GM23248 (cell line): ENCODE results near the gene C22orf23. TPM values are rescaled to one million over a fixed set of nuclear protein-coding genes. Genes with fewer than 3 reads are reported as not detected.

Experiments
- DNase-seq: peaks from one replicate; pipeline ENCODE4 v3.0.0-alpha.2; 2015
- H2AFZ ChIP-seq: fragments of 200-600 bp; sonication (generic); 2 replicates; pipeline ENCODE4 v1.6.1; 2016; ENCODE audit warnings: antibody characterized with exemption
- H3F3A ChIP-seq: fragments of 200-600 bp; sonication (generic); 2 replicates; pipeline ENCODE4 v1.6.1; 2016; ENCODE audit warnings: mild to moderate bottlenecking, antibody characterized with exemption, mixed run types; ENCODE audit not compliant: insufficient read depth
- H3K27ac ChIP-seq: fragments of 200-600 bp; sonication (generic); 2 replicates; pipeline ENCODE4 v1.5.1; 2016; ENCODE audit warnings: mild to moderate bottlenecking
- H3K27me3 ChIP-seq: fragments of 200-600 bp; sonication (generic); replicated peaks from 2 replicates; pipeline ENCODE4 v1.6.1; 2016; ENCODE audit warnings: mild to moderate bottlenecking; ENCODE audit not compliant: insufficient read depth
- H3K36me3 ChIP-seq: fragments of 200-600 bp; sonication (generic); 2 replicates; pipeline ENCODE4 v1.6.1; 2016; ENCODE audit warnings: low read depth, mild to moderate bottlenecking
- H3K4me1 ChIP-seq: fragments of 200-600 bp; sonication (generic); 2 replicates; pipeline ENCODE4 v1.6.1; 2016; ENCODE audit warnings: mild to moderate bottlenecking; ENCODE audit not compliant: insufficient read depth
- H3K4me2 ChIP-seq: fragments of 200-600 bp; sonication (generic); one replicate; pipeline ENCODE4 v1.6.1; 2016; ENCODE audit warnings: mild to moderate bottlenecking; ENCODE audit not compliant: unreplicated experiment
- H3K4me3 ChIP-seq: fragments of 200-600 bp; sonication (generic); 2 replicates; pipeline ENCODE4 v1.5.1; 2016; ENCODE audit warnings: mild to moderate bottlenecking
- H3K79me2 ChIP-seq: fragments of 200-600 bp; sonication (generic); 2 replicates; pipeline ENCODE4 v1.6.1; 2016; ENCODE audit warnings: mild to moderate bottlenecking; ENCODE audit not compliant: insufficient read depth
- H3K9ac ChIP-seq: fragments of 200-600 bp; sonication (generic); 2 replicates; pipeline ENCODE4 v1.6.1; 2016; ENCODE audit warnings: mild to moderate bottlenecking
- H3K9me2 ChIP-seq: fragments of 200-600 bp; sonication (generic); 2 replicates; pipeline ENCODE4 v1.6.1; 2016; ENCODE audit warnings: mixed run types, mild to moderate bottlenecking, moderate library complexity; ENCODE audit not compliant: insufficient read depth
- H3K9me3 ChIP-seq: fragments of 200-600 bp; sonication (generic); one replicate; pipeline ENCODE4 v1.6.1; 2017; ENCODE audit warnings: low read depth
- H4K20me1 ChIP-seq: fragments of 200-600 bp; sonication (generic); 2 replicates; pipeline ENCODE4 v1.6.0; 2016; ENCODE audit not compliant: insufficient read depth
- EZH2 ChIP-seq: fragments of 200-600 bp; sonication (generic); IDR thresholded peaks from 2 replicates; pipeline ENCODE4 v1.6.1; 2018; ENCODE audit warnings: antibody characterized with exemption, mild to moderate bottlenecking; ENCODE audit not compliant: insufficient read depth, poor library complexity, severe bottlenecking
- EZH2phosphoT487 ChIP-seq: fragments of 200-600 bp; sonication (generic); IDR thresholded peaks from 2 replicates; pipeline ENCODE4 v1.6.1; 2018; ENCODE audit warnings: antibody characterized with exemption, moderate library complexity, mild to moderate bottlenecking, low read depth; ENCODE audit not compliant: insufficient read depth
- WGBS, 2 experiments: methylation state at CpG; one replicate each; pipeline ENCODE4 v1.1.6; 2015 to 2017; ENCODE audit warnings: low lambda C conversion rate in 2 of 2, low coverage in 1 of 2; ENCODE audit errors: missing lambda C conversion rate in 2 of 2; 5-methylcytosine and 5-hydroxymethylcytosine counted together
- in situ Hi-C: fragments of 300-500 bp; cut with MboI; formaldehyde crosslinking; loops from 2 replicates; pipeline ENCODE4 v1.15.0; 2020
- polyA plus RNA-seq: library from polyadenylated mRNA; unstranded; fragments of >200 nt; fragmentation: Nextera tagmentation; extraction: Ambion mirVana; gene quantifications from 2 replicates; pipeline ENCODE4 v1.2.1, GENCODE V29; 2016
- total RNA-seq: library from RNA; depleted of rRNA; stranded (reverse); fragments of >200 nt; shearing (Covaris generic); gene quantifications from 2 replicates; pipeline ENCODE4 v1.2.3, GENCODE V29; 2014

The C22orf23 gene
- total and polyA plus RNA-seq, 2 experiments from 2014 or later: 0.22 to 1.1 TPM

DNA sequence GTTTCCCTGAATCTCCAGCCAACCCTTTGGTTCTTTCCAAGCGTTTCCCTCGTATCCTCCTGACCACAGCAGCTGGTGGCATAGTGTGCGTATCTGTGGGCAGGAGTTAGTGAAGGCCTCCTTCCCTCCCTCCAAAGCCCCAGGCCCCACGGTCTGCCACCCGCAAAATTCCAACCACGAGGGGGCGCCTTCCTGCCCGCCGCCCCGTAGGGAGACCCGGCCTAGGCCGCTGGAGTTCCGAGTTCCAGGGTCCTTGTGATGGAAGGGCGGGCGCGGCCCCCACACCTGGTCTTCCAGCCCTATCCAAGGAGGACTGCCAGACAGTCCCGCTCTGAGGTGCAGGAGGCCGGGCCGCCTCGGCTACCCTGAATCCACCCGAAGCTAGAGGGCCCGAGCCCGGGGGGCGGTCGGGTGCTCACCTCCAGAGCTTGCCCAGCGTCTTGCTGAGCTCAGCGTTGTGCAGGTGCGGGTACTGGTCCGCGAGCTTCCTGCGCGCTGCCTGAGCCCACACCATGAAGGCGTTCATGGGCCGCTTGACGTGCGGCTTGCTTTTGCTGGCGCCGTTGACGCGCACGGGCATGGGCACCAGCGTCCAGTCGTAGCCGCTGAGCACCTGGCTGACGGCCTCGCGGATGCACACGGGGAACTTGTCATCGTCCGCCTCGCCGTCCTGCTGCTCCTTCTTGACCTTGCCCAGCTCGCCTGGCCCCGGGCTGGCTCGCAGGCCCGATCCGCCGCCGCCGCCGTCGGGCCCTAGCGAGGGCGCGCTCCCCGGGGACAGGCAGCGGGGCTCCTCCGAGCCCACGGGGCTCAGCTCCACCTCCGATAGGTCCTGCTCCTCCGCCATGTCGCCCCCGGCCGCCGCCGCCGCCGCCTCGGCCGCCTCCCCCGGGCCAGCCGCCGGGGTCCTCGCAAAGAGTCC is 29.8 kb upstream of the C22orf23 start:
- 80 to 81% methylated on average over 32 to 78 of the region's 84 CpGs for WGBS, 2 experiments
- no peak for TF ChIP-seq EZH2phosphoT487
- no peak for TF ChIP-seq EZH2
- no peaks in the 10 kb centered on the region for H3K9me2 ChIP-seq
- H3K27ac ChIP-seq: no peak overlapping the region
- H3K9me3 ChIP-seq: no peaks in the 10 kb centered on the region
- in situ Hi-C loops: no loop called here
- H3K9ac ChIP-seq: no peak overlapping the region
- no peaks in the 10 kb centered on the region for H4K20me1 ChIP-seq
- H3K4me1 ChIP-seq: no peaks in the 10 kb centered on the region
- no peak overlapping the region for H3K4me2 ChIP-seq
- H3K27me3 ChIP-seq: no peaks in the 10 kb centered on the region
- H3K36me3 ChIP-seq: no peaks in the 10 kb centered on the region
- no peaks in the 10 kb centered on the region for H3F3A ChIP-seq
- H3K4me3 ChIP-seq: no peak overlapping the region
- H3K79me2 ChIP-seq: no peaks in the 10 kb centered on the region
- H2AFZ ChIP-seq: no peak overlapping the region
- DNase-seq: no peak

DNA sequence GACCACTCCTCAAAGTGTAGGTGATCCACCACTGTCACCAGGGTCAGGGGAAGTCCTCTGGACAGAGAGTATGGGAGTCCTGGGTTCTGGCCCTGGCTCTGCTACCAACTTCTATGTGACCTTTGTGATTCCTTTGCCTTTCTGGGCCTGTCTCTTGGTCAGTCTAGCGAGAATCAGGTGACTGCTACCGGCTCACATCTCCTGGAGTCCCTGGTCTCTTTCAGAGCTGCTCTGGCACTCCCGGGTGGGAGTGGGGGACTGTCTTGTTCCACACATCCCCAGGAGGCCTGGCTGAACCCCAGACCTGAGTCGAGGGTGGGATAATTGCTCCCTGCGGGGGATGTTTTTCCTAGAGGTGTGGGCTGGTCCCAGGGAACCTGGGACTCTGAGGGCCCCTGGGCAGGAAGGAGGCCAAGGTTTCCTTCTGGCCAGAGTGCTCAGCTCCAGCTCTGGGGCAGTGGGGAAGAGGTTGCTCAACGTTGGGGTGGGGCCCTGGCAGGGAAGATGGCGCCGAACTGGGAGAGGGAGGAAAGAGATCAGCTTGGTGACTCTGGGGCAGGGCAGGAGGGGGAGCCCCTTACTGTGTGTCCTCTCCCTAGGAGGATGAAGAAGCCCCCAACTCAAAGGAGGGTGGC is 28.9 kb upstream of the C22orf23 start:
- no peaks in the 10 kb centered on the region for H3K9me2 ChIP-seq
- H3K36me3 ChIP-seq: no peaks in the 10 kb centered on the region
- no peaks in the 10 kb centered on the region for H3K4me1 ChIP-seq
- H3K4me3 ChIP-seq: no peak overlapping the region
- no peaks in the 10 kb centered on the region for H3K9me3 ChIP-seq
- WGBS, 2 experiments: 68 to 75% methylated on average over 8 of the region's 8 CpGs
- no peak for DNase-seq
- in situ Hi-C loops: no loop called here
- no peak overlapping the region for H3K4me2 ChIP-seq
- no peaks in the 10 kb centered on the region for H4K20me1 ChIP-seq
- no peaks in the 10 kb centered on the region for H3K79me2 ChIP-seq
- H3F3A ChIP-seq: no peaks in the 10 kb centered on the region
- H2AFZ ChIP-seq: no peak overlapping the region
- no peak overlapping the region for H3K9ac ChIP-seq
- no peaks in the 10 kb centered on the region for H3K27me3 ChIP-seq
- TF ChIP-seq EZH2 (no peak), EZH2phosphoT487 (no peak)
- no peak overlapping the region for H3K27ac ChIP-seq

DNA sequence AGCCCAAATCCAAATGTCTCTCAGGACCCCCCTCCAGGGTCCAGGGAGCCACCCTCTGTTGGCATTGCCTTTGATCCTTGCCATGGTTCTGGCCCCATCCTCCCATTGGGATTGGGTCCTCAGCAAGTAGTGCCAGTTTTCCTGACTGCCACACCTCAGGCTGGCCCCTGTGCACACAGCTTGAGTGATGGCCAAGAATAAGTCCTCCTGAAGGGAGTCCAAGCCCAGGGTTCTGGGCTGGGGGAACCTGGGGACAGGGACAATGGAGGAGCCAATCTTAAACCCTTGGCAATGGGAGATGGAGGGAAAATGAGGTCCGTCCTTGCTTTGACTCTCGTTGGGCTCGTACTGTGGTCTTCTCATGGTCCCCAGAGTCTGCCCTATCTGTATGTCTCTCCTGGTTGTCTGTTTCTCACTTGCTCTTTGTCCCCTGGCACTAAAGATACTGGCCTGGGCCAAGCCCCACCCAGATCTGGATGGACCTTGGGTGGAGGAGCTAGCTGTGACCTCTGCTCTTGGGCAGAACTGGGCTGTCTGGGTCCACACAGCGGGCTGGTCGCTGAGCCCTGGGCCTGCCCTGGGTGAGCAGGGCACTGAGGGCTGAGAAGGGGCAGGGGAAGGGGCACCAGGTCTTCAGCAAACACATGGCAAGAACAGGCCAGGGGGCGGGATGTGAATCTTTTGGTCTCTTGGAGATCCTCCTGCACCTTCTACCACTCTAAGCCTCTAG is 28.0 kb upstream of the C22orf23 start:
- Histone ChIP-seq H3K9me3 (no peaks in the 10 kb centered on the region), H3K79me2 (no peaks in the 10 kb centered on the region), H3K4me1 (no peaks in the 10 kb centered on the region), H4K20me1 (no peaks in the 10 kb centered on the region), H2AFZ (no peak overlapping the region), H3F3A (no peaks in the 10 kb centered on the region), H3K27ac (no peak overlapping the region), H3K36me3 (no peaks in the 10 kb centered on the region), H3K9me2 (no peaks in the 10 kb centered on the region), H3K4me3 (no peak overlapping the region), H3K4me2 (no peak overlapping the region), H3K9ac (no peak overlapping the region), H3K27me3 (no peaks in the 10 kb centered on the region)
- no peak for DNase-seq
- TF ChIP-seq EZH2phosphoT487 (no peak), EZH2 (no peak)
- in situ Hi-C loops: no loop called here
- 89 to 90% methylated on average over 6 of the region's 6 CpGs for WGBS, 2 experiments

DNA sequence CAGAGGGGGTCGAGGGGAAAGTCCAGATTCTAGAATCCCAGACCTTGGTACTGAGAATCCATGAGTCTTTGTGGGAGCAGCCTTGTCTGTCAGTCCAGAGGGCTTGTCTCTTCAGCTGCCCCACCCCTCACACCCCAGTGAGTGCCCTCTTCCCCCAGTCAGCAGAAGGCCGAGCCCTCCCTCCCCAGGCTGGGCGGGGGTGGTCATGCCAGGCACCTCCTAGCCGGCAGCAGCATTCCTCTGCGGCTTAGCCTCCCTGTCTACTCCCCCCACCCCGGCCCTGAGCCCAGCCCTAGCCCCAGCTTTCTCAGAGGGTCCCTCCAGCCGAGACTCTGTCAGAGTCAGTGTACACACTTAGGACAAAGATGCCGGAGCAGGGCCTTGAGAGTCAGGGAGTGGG is 26.4 kb upstream of the C22orf23 start:
- Histone ChIP-seq H3K27me3 (no peaks in the 10 kb centered on the region), H3K36me3 (no peaks in the 10 kb centered on the region), H4K20me1 (no peaks in the 10 kb centered on the region), H3K27ac (no peak overlapping the region), H2AFZ (no peak overlapping the region), H3K9me2 (no peaks in the 10 kb centered on the region), H3K79me2 (no peaks in the 10 kb centered on the region), H3K4me3 (no peak overlapping the region), H3K4me1 (no peaks in the 10 kb centered on the region), H3F3A (no peaks in the 10 kb centered on the region), H3K9me3 (no peaks in the 10 kb centered on the region), H3K9ac (no peak overlapping the region), H3K4me2 (no peak overlapping the region)
- in situ Hi-C loops: no loop called here
- no peak for TF ChIP-seq EZH2phosphoT487
- TF ChIP-seq EZH2: no peak
- 66 to 84% methylated on average over 4 to 8 of the region's 8 CpGs for WGBS, 2 experiments
- no peak for DNase-seq
